ENCODE results near the gene SNUPN. TPM values are rescaled to one million over a fixed set of nuclear protein-coding genes. Genes with fewer than 3 reads are reported as not detected.
A peak's percentile ranks its signal among the peaks of the same experiment; 100 is the strongest.

The SNUPN gene
- total RNA-seq, 1 donor from 2014 or later = 22.4 TPM

DNA sequence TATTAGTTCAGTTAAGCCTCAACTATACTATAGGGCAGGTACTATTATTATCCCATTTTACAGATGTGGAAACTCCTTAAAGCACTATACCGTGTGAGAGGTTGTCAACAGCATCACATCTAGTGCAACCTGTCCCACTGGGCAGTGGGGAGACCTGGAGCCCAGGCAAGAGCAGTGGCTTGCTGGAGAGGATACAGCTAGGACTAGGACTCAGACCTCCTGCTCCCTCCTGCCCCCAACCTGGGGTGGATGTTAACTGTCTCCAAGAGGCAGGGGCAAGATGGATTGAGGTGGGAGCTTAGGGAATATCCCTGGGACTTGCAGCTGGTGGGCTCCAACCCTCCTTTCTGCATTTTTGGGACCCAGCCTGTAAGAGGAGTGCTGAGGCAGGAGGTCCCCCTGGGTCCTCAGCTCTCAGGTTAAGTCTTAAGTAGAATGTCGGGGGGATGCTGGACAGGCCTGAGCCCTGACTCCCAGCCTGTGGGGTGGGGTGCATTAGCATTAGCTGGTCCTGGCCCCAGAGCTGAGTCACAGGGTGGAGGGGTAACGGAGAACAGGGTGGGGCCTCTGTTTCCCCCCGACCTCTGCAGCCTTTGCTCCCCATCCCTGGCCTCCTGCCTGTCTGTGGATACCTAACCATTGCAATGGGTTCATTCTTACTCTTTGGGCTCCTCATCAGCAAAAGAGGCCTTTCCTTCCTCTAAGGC lies 28.8 kb upstream of the SNUPN start:
- DNase-seq (ENCODE audit: low read depth, low spot score) = no peak

GRCh38 chr15:75653347-75653913 lies 27.9 kb upstream of the SNUPN start:
- no peak for DNase-seq (ENCODE audit: low read depth, low spot score)

DNA sequence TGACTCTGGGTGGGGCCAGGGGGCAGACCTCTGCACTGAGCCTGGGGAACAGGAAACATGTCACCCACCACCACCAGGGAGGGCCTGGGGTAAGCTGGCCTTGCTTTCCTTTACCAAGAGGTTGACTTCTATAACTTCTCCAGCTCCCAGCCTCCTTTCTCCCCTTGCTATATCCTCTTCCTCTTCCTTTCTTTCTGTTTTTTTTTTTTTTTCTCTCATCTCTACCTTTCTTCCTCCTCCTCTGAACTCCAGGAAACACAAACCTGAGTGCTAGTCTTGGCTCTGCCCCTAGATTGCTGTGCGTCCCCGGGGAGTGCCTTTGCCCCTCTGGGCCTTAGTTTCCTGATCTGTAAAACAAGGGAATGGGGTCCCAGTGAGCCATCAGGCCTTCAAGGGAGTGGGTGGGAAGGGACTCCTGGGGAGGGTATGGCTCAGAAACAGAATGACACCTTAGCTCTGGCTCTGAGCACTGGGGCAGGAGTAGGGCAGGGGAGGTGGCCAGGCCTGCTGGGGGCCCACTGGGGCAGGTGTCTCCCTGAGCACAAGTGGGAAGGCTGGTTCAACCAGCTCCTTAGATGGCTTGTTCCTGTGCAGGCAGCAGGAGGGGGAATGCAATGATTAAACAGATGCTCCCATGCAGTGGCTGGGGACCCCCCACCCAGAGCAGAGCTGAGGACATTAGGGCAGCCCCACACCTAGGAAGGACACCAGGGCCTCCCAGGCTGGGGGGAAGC lies 26.5 kb upstream of the SNUPN start:
- no peak for DNase-seq (ENCODE audit: low read depth, low spot score)

- DNase-seq (ENCODE audit: low read depth, low spot score) = no peak
Observed at GRCh38 chr15:75650908-75651809, 25.6 kb upstream of the SNUPN start.

- DNase-seq (ENCODE audit: low read depth, low spot score) = no peak
Observed at GRCh38 chr15:75649848-75650247, 24.3 kb upstream of the SNUPN start.

DNA sequence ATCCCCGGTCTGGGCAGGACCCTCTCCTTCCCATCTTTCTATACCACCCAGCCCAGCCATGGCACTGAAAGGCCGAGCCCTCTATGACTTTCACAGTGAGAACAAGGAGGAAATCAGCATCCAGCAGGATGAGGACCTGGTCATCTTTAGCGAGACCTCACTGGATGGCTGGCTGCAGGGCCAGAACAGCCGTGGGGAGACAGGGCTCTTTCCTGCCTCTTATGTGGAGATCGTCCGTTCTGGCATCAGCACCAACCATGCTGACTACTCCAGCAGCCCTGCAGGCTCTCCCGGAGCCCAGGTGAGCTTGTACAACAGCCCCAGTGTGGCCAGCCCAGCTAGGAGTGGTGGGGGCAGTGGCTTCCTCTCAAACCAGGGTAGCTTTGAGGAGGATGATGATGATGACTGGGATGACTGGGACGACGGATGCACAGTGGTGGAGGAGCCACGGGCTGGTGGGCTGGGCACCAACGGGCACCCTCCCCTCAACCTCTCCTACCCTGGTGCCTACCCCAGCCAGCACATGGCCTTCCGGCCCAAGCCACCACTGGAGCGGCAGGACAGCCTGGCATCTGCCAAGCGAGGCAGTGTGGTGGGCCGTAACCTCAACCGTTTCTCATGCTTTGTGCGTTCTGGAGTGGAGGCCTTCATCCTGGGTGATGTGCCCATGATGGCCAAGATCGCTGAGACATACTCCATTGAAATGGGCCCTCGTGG lies 23.7 kb upstream of the SNUPN start:
- DNase-seq (ENCODE audit: low read depth, low spot score) = no peak

DNA sequence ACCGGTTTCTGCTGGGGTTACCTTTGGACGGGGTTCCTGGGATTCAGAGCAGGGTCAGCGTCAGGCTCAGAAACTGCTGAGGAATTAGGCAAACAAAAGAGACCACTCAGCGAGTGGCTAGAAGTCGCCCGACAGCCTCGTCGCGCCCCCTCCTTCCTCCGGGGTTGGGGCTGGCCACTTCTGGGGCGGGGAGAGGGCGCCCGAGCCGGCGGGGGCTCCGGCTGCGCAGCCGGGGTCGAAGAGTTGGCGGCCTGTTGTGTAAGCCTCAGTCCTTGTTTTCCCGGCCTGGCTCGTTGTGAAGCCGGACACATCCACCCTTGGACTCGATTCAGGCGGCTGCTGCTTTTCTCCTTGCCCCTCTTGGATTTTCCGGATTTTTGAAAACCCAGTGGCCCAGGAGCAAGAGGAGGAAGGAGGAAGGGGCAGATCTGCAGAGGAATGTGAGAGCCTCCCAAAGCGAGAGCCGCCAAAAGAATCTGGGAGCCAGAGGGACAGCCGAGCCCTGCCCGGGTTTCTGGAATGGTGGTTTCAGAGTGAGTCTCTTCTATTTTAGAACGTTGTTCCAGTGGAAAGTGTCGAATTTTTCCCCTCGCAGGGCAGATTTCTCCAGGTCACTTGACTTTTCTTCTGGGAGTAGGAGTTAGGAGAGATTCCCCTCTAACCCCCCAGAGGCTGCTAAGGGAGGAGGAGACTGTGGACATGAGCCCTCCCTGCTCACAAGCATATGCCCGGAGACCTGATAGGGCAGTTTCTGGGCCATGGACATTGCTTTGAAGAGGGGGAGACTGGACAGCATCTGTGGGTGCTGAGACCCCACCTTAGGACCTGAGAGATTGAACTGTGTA lies 22.9 kb upstream of the SNUPN start:
- no peak for DNase-seq (ENCODE audit: low read depth, low spot score)

DNA sequence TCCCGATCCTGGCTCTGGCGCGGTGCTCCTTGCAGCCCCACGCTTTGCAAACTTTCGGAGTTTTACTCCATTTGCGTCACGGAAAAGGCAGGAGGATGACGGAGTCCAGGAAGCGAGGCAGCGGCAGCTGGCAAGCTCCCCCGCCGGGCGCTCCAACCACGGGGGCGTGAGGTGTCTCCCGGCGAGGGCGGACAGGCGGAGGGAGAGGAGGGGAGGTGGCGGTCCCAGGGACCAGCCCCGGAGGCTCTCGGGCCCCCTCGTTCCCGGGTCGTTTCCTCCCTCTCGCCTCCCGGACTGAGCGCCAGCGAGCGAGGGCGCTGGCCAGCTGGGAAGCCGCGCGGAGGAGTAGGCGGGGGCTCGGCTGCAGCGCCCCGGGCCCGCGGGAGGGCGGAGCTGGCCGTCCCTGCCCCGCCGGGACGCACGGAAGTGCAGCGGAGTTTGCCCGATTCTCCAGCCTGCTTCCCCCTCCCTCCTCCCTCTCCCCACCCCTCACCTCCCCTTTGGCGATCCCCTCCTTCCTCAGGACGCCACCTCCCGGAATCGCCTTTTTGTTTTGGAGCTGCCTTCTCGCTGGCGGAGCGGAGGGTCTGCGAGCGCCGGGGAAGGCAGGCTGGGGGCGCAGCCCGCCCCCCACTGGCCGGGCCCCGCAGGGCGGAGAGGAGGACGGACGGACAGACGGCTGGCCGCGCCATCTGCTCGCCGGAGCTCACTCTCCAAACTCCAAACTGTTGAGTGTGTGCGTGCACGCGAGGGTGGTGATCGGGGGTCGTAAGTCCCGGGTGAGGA lies 22.0 kb upstream of the SNUPN start, which contains the start of gene SNX33:
TSS of gene SNX33 (plus strand) at position 543 of the 786 bp plus-strand sequence. CDS start 1,191 bp downstream, outside the sequence.
- no peak for DNase-seq (ENCODE audit: low read depth, low spot score)

DNA sequence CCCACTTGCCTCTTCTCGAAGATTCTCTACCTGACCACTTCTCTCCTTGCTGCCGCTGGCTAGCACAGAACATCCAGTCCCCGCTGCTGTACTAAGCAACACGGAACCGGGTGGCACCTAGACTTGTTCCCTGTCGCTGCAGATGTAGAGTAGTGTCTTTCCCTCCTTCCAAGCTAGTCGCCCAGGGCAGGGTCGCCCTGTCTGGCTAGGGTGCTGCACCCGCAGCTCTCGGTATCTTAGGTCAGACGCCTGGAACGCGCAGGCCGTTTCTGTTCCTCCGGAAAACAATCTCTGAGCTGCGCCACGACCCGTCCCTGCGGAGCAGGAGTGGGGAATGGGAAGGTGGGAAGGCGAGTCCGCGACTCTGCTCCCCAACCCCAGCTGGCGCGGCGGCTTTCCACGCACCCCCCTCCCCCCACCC lies 21.4 kb upstream of the SNUPN start:
- DNase-seq (ENCODE audit: low read depth, low spot score) = no peak

GRCh38 chr15:75646112-75646943 lies 20.8 kb upstream of the SNUPN start:
- DNase-seq (ENCODE audit: low read depth, low spot score) = no peak

GRCh38 chr15:75644376-75644775 lies 18.9 kb upstream of the SNUPN start:
- DNase-seq (ENCODE audit: low read depth, low spot score) = no peak

GRCh38 chr15:75641603-75642002 lies 16.1 kb upstream of the SNUPN start:
- no peak for DNase-seq (ENCODE audit: low read depth, low spot score)

DNA sequence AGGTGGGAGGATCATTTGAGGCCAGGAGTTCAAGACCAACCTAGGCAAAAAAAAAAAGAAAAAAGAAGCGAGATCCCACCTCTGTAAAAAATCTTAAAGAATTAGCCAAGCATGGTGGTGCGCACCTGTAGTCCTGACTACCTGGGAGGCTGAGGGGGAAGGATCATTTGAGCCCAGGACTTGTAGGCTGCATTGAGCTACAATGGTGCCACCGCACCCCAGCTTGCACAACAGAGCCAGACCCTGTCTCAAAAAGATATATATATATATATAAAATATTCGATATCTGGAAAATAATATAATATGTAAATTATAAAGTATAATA lies 15.6 kb upstream of the SNUPN start:
- no peak for DNase-seq (ENCODE audit: low read depth, low spot score)

DNA sequence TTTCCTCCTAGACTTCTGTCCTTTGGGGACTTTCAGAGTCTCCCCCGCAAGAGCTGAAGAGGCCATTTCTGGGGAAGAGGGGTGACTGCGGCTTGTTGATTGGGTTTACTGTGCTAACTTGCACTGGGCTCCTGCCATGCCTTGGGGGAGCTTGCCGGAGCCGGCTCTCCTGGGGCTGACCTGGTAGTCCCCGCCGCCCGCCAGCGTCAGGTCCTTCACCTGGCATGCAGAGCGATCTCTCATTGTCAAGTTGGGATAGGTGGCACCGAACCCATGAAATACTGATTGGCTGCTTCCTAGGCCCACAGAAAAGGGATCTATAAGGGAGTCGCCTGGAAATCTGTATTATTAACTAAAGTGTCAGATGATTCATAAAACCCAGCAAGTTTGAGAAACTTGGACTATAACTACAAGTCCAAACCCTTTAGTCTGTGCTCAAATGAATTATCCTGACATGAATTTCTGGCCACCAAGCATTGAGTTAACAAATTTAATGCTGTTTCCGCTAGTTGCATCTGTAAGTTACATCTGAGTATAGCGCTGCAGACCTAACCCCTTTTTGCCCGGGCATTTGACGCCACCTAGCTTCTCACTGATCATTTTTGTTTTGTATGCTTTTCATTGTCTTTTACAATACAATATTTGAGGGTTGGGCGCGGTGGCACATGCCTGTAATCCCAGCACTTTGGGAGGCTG lies 15.1 kb upstream of the SNUPN start:
- DNase-seq (ENCODE audit: low read depth, low spot score) = no peak

GRCh38 chr15:75639709-75640482 lies 14.4 kb upstream of the SNUPN start, which contains the start of gene IMP3:
IMP3 (minus strand) TSS chr15:75640224; CDS start chr15:75640168, 56 bp downstream.
- DNase-seq (ENCODE audit: low read depth, low spot score) = peak; percentile 89

DNA sequence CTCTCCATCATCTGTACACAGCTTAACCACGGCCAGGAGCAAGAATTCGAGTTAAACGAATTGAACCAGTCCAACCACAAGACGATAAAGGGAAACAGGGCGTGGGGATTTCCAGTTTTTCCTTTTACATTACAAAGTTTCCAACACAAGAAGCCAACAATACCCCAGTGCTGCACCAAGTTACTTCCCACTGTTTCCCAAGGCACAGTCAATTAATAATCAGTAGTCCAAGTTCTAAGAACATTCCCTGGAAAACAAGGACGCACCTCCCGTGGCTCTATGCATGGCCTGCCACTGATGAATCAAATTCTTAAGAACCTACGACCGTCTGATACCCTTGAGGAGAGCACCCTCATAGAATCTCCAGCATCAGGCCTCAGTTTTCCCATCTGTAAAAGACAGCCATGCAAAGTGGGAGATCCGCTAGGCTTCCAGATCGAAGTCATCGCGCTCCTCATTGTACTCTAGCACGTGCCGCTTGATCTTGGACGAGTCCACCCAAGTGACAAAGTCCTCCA lies 13.7 kb upstream of the SNUPN start:
- no peak for DNase-seq (ENCODE audit: low read depth, low spot score)
